DOHH2 (cell line): Measurements from ENCODE around the gene IRX4.

Experiments
- H3F3A ChIP-seq: fragments of 200-600 bp; sonication (generic), shearing (Covaris generic); 2 replicates; pipeline ENCODE4 v1.6.0; 2016; ENCODE audit warnings: antibody characterized with exemption, mild to moderate bottlenecking; ENCODE audit not compliant: control insufficient read depth, insufficient read depth
- H3K27ac ChIP-seq: fragments of 200-600 bp; sonication (generic); 2 replicates; pipeline ENCODE4 v1.5.1; 2014; ENCODE audit warnings: low read depth, mild to moderate bottlenecking, low read length, moderate library complexity
- H3K27me3 ChIP-seq: fragments of 200-600 bp; sonication (generic); 2 replicates; pipeline ENCODE4 v1.6.1; 2014; ENCODE audit warnings: mild to moderate bottlenecking, low read length, mixed read lengths; ENCODE audit not compliant: control insufficient read depth
- H3K36me3 ChIP-seq: fragments of 200-600 bp; sonication (generic); 2 replicates; pipeline ENCODE4 v1.6.1; 2014; ENCODE audit warnings: mild to moderate bottlenecking, low read length, moderate library complexity, mixed read lengths; ENCODE audit not compliant: control insufficient read depth
- H3K4me1 ChIP-seq: fragments of 200-600 bp; sonication (generic); 2 replicates; pipeline ENCODE4 v1.6.1; 2014; ENCODE audit warnings: mild to moderate bottlenecking, low read length, mixed read lengths; ENCODE audit not compliant: control insufficient read depth
- H3K4me2 ChIP-seq: fragments of 200-600 bp; sonication (generic); 2 replicates; pipeline ENCODE4 v1.6.0; 2014; ENCODE audit warnings: mild to moderate bottlenecking, low read length, moderate library complexity
- H3K4me3 ChIP-seq: fragments of 200-600 bp; sonication (generic); 2 replicates; pipeline ENCODE4 v1.5.1; 2014; ENCODE audit warnings: mild to moderate bottlenecking, low read length, mixed read lengths
- H3K79me2 ChIP-seq: fragments of 200-600 bp; sonication (generic); 2 replicates; pipeline ENCODE4 v1.6.1; 2014; ENCODE audit warnings: mild to moderate bottlenecking, low read length, mixed read lengths; ENCODE audit not compliant: control insufficient read depth
- H3K9me2 ChIP-seq: fragments of 200-600 bp; sonication (generic); replicated peaks from 2 replicates; pipeline ENCODE4 v1.6.1; 2014; ENCODE audit warnings: mild to moderate bottlenecking, low read length, mixed read lengths; ENCODE audit not compliant: control insufficient read depth
- H3K9me3 ChIP-seq: fragments of 200-600 bp; sonication (generic); 2 replicates; pipeline ENCODE4 v1.6.1; 2014; ENCODE audit warnings: antibody characterized with exemption, low read length, mixed read lengths; ENCODE audit not compliant: control insufficient read depth, insufficient read depth
- H4K20me1 ChIP-seq: fragments of 200-600 bp; sonication (generic); 2 replicates; pipeline ENCODE4 v1.6.0; 2014; ENCODE audit warnings: low read depth, mild to moderate bottlenecking, antibody characterized with exemption, low read length, moderate library complexity; ENCODE audit not compliant: control insufficient read depth, insufficient read depth
- EZH2phosphoT487 ChIP-seq: fragments of 200-600 bp; sonication (generic); IDR thresholded peaks from 2 replicates; pipeline ENCODE4 v1.6.1; 2017; ENCODE audit warnings: borderline replicate concordance, mild to moderate bottlenecking, antibody characterized with exemption, low read length, moderate library complexity, mixed read lengths
- TF ChIP-seq, protein P1 (sequence below): fragments of 200-600 bp; sonication (generic); IDR thresholded peaks from one replicate; pipeline ENCODE4 v1.5.1; 2014; ENCODE audit warnings: antibody characterized with exemption, mild to moderate bottlenecking, low read depth, low read length; ENCODE audit not compliant: poor library complexity, severe bottlenecking

The IRX4 gene

GRCh38 chr5:1911773-1912235 lies 29.1 kb upstream of the IRX4 start:
- H3K9me2 ChIP-seq: no peaks in the 10 kb centered on the region
- H3F3A ChIP-seq: no peaks in the 10 kb centered on the region
- H3K4me1 ChIP-seq: no peaks in the 10 kb centered on the region
- no peaks in the 10 kb centered on the region for H3K9me3 ChIP-seq
- no peaks in the 10 kb centered on the region for H3K36me3 ChIP-seq
- no peaks in the 10 kb centered on the region for H4K20me1 ChIP-seq
- no peaks in the 10 kb centered on the region for H3K27me3 ChIP-seq
- H3K79me2 ChIP-seq: no peaks in the 10 kb centered on the region
- H3K4me2 ChIP-seq: no peak overlapping the region
- H3K27ac ChIP-seq: no peak overlapping the region
- TF ChIP-seq, protein P1, sequence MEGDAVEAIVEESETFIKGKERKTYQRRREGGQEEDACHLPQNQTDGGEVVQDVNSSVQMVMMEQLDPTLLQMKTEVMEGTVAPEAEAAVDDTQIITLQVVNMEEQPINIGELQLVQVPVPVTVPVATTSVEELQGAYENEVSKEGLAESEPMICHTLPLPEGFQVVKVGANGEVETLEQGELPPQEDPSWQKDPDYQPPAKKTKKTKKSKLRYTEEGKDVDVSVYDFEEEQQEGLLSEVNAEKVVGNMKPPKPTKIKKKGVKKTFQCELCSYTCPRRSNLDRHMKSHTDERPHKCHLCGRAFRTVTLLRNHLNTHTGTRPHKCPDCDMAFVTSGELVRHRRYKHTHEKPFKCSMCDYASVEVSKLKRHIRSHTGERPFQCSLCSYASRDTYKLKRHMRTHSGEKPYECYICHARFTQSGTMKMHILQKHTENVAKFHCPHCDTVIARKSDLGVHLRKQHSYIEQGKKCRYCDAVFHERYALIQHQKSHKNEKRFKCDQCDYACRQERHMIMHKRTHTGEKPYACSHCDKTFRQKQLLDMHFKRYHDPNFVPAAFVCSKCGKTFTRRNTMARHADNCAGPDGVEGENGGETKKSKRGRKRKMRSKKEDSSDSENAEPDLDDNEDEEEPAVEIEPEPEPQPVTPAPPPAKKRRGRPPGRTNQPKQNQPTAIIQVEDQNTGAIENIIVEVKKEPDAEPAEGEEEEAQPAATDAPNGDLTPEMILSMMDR: no peak
- TF ChIP-seq EZH2phosphoT487: no peak
- H3K4me3 ChIP-seq: no peak overlapping the region

GRCh38 chr5:1910861-1911772 lies 28.4 kb upstream of the IRX4 start:
- no peaks in the 10 kb centered on the region for H3F3A ChIP-seq

GRCh38 chr5:1910081-1910760 lies 27.5 kb upstream of the IRX4 start:
- Histone ChIP-seq H4K20me1 (no peaks in the 10 kb centered on the region), H3K36me3 (no peaks in the 10 kb centered on the region), H3K79me2 (no peaks in the 10 kb centered on the region), H3K9me2 (no peaks in the 10 kb centered on the region), H3F3A (no peaks in the 10 kb centered on the region), H3K27ac (no peak overlapping the region), H3K27me3 (peaks cover 2% of the 10 kb centered on the region; the same call in 1 of the 2 replicates), H3K4me2 (no peak overlapping the region), H3K4me1 (no peaks in the 10 kb centered on the region), H3K9me3 (no peaks in the 10 kb centered on the region), H3K4me3 (no peak overlapping the region)
- TF ChIP-seq EZH2phosphoT487: no peak
- TF ChIP-seq, protein P1: no peak

More at GRCh38 chr5:1910861-1911772, 28.4 kb upstream of the IRX4 start:
- H3K4me3 ChIP-seq: no peak overlapping the region
- H3K4me1 ChIP-seq: no peaks in the 10 kb centered on the region
- no peaks in the 10 kb centered on the region for H4K20me1 ChIP-seq
- TF ChIP-seq, protein P1: no peak
- no peak for TF ChIP-seq EZH2phosphoT487
- no peaks in the 10 kb centered on the region for H3K27me3 ChIP-seq
- no peaks in the 10 kb centered on the region for H3K79me2 ChIP-seq
- no peaks in the 10 kb centered on the region for H3K9me3 ChIP-seq
- no peaks in the 10 kb centered on the region for H3K9me2 ChIP-seq
- H3K27ac ChIP-seq: no peak overlapping the region
- H3K4me2 ChIP-seq: no peak overlapping the region
- no peaks in the 10 kb centered on the region for H3K36me3 ChIP-seq
